Erythroblast (primary cell): ENCODE results near the gene NCAPD2.

Experiments
- GATA1 ChIP-seq: IDR thresholded peaks from 2 replicates; pipeline ENCODE4 v1.6.1; 2011; ENCODE audit warnings: low read depth, mild to moderate bottlenecking, control low read depth, low read length, moderate library complexity
- POLR2A ChIP-seq: IDR thresholded peaks from 2 replicates; pipeline ENCODE4 v1.6.1; 2011; ENCODE audit warnings: mild to moderate bottlenecking, low read length

GRCh38 chr12:6527711-6528110 lies 33.8 kb downstream of the NCAPD2 start:
- TF ChIP-seq POLR2A (no peak), GATA1 (no peak)
